OCI-LY3 (cell line): Measurements from ENCODE around the gene GSTO2.

ENCODE experiments used
- EZH2phosphoT487 ChIP-seq: fragments of 200-600 bp; shearing (Covaris generic); IDR thresholded peaks from 2 replicates; pipeline ENCODE4 v1.6.1; 2018; ENCODE audit warnings: antibody characterized with exemption, mixed run types, low read depth
- TF ChIP-seq, protein P1 (sequence below): fragments of 200-600, 300-600 bp; sonication (generic); IDR thresholded peaks from 2 replicates; pipeline ENCODE4 v1.5.1; 2014; ENCODE audit warnings: antibody characterized with exemption, low read length, low read depth

DNA sequence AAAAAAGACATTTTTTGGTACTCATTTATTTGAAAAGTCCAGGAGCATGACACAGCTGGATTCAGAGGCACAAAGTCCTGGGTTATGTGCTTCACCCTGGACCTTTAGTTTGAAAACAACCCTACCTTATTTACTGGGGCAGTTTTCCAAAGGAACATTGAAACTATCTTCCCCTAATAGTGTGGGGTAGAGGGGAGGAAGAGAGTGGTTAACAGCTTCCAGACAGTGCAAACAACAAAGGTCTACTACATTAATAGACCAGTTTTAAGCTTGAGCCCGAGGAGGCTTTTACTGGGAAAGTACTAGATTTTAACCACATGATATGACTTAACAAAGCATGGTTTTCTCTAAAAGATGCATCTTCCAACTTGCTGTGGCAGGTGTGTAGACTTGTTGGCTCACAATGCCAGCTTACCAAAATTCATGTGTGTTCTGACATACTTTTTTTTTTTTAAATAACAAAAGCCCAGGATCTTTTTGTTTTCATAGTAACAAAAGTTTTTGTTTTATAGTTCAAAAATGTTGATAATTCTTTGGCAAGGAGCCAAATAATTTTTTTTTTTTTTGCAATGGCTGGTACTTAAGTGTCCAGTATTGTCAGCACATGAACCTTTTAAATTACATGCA, 12.5 kb upstream of the GSTO2 start:
- TF ChIP-seq EZH2phosphoT487, result no peak
- TF ChIP-seq, protein P1, sequence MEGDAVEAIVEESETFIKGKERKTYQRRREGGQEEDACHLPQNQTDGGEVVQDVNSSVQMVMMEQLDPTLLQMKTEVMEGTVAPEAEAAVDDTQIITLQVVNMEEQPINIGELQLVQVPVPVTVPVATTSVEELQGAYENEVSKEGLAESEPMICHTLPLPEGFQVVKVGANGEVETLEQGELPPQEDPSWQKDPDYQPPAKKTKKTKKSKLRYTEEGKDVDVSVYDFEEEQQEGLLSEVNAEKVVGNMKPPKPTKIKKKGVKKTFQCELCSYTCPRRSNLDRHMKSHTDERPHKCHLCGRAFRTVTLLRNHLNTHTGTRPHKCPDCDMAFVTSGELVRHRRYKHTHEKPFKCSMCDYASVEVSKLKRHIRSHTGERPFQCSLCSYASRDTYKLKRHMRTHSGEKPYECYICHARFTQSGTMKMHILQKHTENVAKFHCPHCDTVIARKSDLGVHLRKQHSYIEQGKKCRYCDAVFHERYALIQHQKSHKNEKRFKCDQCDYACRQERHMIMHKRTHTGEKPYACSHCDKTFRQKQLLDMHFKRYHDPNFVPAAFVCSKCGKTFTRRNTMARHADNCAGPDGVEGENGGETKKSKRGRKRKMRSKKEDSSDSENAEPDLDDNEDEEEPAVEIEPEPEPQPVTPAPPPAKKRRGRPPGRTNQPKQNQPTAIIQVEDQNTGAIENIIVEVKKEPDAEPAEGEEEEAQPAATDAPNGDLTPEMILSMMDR, result no peak
